NCI-H146 (cell line): ENCODE measurements around the gene IL18.
A peak's percentile ranks its signal among the peaks of the same experiment; 100 is the strongest.
"Not testable (repeated sequence)": the region's sequence is repeated elsewhere in the genome, so short reads cannot be mapped to it uniquely, and the experiment has no call there.

ENCODE experiments used
- DNase-seq: peaks from one replicate; lab custom pipeline; 2025; lab: John Stamatoyannopoulos, UW

The IL18 gene

DNA sequence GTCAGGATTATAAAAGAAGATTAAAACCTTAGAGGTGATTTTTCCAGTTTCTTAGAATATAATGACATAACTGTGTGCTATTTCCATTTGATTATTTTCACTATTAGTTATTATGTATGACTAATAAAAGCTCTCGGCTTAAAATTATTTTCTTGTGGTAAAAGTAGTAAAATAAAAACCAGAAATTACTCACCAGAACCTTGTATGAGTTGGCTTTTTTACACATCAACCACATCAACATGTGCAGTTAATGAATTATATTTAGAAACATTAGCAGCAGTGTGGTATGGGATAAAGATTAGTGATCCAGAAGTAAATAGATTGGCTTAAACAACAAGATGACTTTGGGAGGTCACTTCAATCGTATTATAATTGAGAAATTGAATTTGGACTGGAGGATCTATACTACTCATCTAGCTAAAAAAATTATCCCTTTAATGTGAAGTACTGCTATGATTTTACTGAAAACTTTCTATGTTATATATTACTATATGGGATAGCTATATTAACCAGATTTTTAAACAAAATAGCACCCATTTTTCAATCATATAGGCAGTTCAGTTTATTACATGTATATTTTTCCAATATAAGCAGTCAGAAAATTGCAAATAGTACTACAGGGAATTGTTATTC is 8.6 kb upstream of the IL18 start:
- no peak for DNase-seq

DNA sequence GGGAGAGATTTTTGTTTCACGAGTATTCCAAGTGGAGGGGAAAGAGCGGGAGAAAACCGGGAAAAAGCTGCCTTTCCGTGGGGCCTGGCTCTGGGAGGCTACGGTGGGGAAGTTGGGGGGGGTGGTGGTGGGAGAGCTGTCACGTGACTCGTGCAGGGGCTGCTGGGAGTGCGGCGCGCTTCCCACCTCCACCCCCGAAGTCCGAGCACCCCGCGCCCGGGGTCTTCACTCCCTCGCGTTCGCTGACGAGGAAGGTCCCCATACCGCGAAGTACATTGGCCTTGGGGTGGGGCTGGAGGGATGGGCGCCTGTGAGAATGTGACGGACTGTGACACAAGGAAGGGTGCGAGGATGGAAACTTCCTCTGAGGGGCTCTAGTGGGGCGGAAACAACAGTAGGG is 3.3 kb upstream of the IL18 start, which contains the start of gene TEX12:
TEX12 (plus strand) TSS at position 228 of the 400 bp plus-strand sequence. CDS start 1,897 bp downstream, outside the sequence.
- DNase-seq, result no peak

- no peak for DNase-seq
These were observed 2.7 kb upstream of the IL18 start for GRCh38 chr11:112166562-112166961.

- DNase-seq, result no peak
These were observed 1.2 kb upstream of the IL18 start for GRCh38 chr11:112165049-112165448.

- no peak for DNase-seq
These were observed 940 bp downstream of the IL18 start for GRCh38 chr11:112162761-112163546.

DNA sequence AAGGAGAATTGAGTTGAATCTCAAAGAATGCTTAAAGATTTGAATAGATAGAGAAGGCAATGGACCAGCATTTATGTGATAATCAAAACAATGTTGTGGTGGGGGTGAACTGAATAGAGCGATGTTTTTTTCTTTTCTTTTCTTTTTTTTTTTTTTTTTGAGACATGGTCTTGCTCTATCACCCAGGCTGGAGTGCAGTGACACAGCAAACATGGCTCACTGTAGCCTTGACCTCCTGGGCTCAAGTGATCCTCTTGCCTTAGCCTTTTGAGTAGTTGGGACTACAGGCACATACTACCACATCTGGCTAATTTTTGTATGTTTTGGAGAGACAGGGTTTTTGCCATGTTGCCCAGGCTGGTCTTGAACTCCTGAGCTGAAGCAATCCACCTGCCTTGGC is 1.7 kb downstream of the IL18 start:
- DNase-seq, result not testable (repeated sequence)

GRCh38 chr11:112161012-112161411 is 2.9 kb downstream of the IL18 start:
- DNase-seq, result no peak

DNA sequence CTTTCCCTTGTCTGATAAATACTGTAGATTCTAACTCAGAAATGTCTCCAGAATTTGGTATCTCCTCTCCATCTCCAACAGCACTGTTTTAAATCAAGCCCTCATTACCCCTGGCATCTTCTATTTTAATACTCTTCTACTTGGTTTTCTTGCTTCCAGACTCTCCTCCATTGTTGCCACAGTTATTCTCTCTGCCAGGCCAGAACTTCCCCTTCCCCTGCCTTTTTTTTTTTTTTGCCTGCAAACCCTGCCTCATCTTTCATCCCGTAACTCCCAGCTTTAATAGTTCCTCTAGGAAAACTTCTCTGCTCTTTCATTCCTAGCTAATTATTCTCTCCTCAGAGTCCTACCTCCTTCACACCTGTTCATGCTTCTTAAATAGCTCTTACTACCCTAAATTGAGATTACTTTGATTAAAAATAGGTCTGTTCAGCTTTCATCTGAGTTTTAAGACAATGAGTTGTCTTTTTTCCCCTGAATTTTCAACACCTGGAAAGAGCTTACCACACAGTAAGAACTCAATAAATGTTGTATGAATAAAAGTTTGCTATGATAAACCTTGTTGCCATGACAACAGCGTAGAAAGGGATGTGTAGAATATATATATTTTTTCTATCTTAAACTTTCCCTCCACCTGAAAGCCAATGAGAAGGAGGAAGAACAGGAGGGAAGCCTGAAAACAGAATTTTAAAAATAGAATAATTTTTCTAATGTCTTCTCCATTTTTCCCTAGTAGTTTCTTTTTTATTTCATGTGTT is 3.6 kb downstream of the IL18 start:
- DNase-seq, result no peak

DNA sequence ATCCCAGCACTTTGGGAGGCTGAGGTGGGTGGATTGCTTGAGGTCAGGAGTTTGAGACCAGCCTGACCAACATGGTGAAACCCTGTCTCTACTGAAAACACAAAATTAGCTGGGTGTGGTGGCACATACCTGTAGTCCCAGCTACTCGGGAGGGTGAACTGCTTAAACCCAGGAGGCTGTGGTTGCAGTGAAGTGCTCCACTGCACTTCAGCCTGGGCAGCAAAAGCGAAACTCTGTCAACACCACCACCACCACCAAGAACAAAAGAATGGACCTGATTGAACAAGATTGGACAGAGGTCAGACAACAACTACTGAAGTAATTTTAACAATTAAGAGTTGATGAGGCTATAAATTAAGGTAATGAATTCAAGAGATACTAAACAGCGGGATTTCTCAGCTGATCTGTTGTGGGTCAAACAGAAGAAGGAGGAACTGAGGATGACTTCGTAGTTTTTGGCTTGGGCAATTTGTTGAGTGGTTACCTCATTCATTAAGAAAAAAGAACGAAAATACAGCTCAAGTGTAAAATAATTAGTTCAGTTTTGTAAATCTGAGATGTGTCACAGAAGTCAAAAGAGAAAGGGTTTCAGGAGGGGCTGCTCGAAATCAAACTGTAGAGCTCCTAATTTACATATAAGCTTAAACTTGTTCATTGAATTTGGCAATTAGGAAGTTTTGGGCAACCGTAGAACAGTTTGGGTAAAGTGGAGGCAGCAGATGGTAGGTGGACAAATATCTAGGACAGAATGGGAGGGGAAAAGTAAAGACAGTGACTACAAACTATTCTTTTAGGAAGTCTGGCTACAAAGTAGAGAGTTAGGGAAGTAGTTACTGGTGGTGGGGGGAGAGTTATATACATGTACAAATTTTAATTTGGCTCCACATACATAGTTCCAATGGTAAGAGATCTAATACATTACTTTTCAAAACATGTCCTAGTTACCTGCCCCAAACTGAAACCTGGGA is 4.5 kb downstream of the IL18 start:
- no peak for DNase-seq

DNA sequence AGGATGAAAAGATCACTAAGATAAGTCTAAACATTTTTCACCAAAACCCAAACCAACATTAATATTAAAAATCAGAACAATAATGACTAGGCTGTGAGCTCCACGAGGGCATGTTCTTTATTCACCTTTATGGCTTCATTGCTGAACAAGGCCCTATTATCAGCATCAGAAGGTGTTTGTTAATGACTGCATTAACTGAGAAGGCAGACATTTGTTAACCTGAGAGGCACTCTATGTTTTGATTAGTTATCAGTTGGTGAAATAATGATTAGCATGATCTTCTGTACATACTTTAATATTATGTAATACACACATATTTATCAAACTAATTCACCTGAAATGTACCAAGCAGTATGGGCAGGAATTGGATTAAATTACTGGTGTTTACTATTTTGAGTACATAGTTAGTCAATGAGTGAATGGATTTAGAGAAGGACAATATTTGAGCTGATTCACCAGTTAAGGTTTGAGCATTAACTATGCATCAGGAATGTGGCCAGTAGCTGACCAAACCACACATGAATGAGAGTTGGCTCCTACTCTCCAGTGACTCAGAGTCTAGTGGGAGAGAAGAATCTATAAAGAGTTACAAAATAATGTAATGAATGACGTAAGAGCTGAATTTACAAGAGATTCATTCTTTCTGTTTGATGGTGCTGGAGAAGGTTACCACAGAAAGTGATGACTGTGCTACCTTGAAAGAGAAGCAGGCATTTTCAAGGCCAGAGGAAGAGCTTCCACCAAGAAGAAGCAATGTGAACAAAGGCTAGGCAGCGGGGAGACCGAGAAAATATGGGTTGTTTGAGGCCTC is 6.7 kb downstream of the IL18 start:
- no peak for DNase-seq

DNA sequence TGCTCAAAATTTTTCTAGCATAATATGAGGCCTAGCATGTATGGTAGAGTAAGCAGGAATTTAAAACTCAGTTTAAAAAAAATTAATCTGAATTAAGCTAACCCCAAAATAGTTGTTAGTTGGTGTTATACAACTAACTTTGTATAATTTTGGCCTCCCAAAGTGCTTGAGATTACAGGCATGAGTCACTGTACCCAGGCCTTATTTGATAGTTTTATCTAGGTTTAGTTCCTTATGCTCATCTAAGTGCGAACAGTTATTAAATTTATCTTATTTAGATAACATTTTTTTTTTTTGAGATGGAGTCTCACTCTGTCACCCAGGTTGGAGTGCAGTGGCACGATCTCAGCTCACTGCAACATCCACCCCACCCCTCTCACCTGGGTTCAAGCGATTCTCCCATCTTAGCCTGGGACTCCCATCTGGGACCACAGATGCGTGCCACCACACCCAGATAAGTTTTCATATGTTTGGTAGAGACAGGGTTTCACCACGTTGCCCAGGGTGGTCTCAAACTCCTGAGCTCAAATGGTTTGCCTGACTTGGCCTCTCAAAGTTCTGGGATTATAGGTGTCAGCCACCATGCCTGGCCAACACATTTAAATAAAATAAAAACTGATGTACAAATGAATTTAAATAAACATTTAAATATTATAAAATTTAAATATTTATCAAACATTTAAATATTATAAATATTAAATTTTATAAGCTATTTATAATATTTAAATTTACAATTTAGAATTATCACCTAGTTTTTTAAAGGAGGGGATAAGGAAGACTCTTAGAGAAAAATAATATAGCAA is 7.5 kb downstream of the IL18 start:
- DNase-seq, result no peak

DNA sequence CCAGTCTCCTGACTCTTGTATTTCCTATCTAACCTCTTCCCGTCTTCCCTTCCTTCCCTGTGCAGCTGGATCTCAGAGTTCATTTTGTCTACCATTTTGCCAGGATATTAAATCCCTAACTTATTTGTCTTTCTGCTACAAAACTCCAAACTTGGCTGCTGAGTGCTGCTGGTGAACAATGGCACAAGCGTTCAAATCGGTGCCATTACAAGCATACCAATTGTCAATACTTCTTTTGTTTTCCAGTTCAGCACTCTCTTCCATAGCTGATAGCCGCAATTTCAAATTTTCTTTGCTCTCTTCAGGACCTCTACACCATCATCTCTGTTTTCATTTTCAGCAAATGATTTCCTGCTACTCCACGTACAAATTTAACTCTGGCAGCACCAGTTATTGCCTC is 13.4 kb downstream of the IL18 start:
- DNase-seq, result no peak

- DNase-seq, result no peak
These were observed 20.3 kb downstream of the IL18 start for GRCh38 chr11:112143597-112143996.

- DNase-seq, result no peak
These were observed 29.4 kb downstream of the IL18 start for GRCh38 chr11:112134473-112134872.

- DNase-seq, result peak; percentile 31
These were observed 31.2 kb downstream of the IL18 start for GRCh38 chr11:112132737-112133136.

DNA sequence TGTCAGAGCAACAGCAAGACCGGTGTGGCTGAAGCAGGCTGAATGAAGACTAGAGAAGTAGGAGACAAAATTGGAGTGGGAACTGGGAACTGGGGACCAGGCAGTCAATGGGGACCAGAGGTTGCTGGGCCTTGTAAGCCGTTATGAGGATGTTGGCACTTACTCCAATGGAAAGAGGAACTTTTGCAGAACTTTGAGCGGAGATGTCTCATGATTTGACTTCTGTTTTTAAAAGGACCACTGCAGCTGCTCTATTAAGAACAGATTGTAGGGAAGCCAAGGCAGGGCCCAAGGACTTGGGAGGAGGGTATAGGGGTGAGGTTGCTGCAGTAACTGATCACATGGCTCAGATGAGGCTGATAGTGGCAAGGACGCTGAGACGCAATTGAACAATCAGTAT is 34.2 kb downstream of the IL18 start:
- no peak for DNase-seq

DNA sequence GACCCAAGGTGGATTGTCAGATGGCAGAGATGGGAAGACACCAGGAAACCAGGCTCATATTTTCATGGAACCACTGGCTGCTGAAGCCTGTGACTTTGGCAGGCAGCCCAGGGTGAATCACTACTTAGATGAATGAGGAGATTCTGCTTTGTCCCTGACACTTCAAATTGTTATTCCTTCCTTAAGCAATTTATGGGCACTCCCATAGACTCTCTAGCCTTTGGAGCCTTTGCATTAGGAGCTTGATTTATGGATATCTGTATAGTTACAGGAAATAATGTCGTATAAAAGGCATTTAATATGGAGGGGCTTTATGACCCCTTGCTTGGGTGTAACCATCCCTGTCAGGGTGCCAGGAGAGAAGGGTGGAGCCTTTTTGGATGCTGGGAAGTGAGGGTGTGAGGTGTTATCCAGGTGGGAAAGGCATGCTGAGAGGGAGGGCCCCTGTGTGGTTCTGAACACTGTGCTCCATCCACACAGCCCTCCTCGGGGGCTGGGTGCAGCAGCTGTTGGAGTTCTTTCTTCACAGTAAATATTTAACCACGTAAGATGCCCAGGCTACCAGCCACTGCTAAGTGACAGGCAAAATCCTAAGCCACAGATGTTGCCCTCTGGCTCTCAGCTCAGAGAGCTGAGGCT is 35.3 kb downstream of the IL18 start:
- peak; percentile 25 for DNase-seq

- DNase-seq, result no peak
These were observed 36.8 kb downstream of the IL18 start for GRCh38 chr11:112127056-112127455.

DNA sequence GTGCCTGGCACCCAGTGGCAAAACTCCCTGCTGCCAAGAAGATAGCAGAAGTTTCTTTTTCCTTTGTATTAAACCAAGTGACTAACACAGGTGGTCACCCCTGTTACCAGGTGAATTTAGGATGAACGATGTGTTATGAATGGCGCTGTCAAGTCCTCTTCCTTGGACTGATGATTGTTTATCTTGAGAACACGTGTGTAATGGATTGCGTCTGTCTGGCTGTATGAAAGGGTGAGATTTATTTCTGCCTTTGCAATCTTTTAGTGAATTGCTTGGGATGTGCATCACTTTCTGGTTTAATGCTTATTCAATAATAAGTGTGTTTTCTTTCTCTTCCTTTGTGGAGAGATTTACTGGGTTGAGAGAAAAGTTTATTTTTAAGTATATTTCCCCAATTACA is 40.8 kb downstream of the IL18 start:
- no peak for DNase-seq
